ENCODE measurements around the gene NUMB. TPM values are rescaled to one million over a fixed set of nuclear protein-coding genes. Genes with fewer than 3 reads are reported as not detected.

The NUMB gene
- total and polyA plus RNA-seq, 2 of the 4 experiments (the other 2 are of a cell fraction), result 45.9 to 114 TPM

DNA sequence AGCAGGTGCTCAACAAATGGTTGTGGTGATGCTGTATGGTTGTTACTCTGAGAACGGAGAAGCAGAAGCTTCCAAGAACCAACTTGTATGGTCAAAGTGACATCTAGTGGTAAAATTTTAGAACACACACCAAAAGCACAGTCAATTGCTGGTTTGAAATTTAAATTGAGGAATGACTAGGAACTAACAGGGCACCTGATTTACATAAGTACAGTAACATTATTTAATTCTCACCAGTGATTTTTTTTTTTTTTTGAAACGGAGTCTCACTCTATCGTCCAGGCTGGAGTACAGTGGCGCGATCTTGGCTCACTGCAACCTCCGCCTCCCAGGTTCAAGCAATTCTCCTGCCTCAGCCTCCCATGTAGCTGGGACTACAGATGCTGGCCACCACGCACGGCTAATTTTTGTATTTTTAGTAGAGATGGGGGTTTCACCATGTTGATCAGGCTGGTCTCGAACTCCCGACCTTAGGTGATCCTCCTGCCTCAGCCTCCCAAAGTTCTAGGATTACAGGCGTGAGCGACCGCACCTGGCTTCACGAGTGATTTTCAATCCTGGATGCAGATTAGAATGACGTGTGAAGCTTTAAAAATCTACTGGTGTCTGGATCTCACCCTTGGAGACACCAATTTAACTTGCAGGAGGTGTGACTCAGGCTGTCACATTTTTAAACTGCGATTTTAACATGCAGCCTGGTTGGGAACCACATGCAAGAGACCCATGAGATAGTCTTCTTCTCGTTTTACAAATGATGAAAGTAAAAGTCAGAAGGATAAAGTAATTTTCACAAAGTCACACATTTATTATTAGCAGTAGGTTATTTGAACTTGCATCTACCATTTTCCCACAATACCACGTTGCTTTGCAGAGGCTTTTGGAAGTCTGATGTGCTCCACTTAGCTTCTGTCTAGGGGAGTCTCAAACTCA lies 14.1 kb upstream of the NUMB start:
- Histone ChIP-seq H3K18ac (ENCODE audit: low read depth, low read length) (no peak overlapping the region), H2AK5ac (ENCODE audit: low read depth, low read length) (no peak overlapping the region; the same call in 1 of the 2 replicates), H2BK120ac (ENCODE audit: low read depth, low read length) (no peak overlapping the region), H3K4me3 (ENCODE audit: insufficient read depth, low read depth, low read length) (no peak overlapping the region), H2AFZ (replicated peaks; ENCODE audit: low read length, poor library complexity) (no peak overlapping the region), H4K5ac (ENCODE audit: low read depth, low read length) (no peak overlapping the region), H3K14ac (replicated peaks; ENCODE audit: low read depth, low read length) (no peak overlapping the region), H3K4ac (ENCODE audit: low read depth, low read length) (no peak overlapping the region), H3K27me3 (ENCODE audit: control insufficient read depth, insufficient read depth, low read length) (no peaks in the 10 kb centered on the region), H3K9me3 (ENCODE audit: control insufficient read depth, insufficient read depth, low read length) (no peaks in the 10 kb centered on the region), H2BK15ac (ENCODE audit: low read depth, low read length) (no peak overlapping the region), H3K36me3 (ENCODE audit: control insufficient read depth, insufficient read depth, low read length) (no peaks in the 10 kb centered on the region), H3K27ac (ENCODE audit: insufficient read depth, low read length) (no peak overlapping the region), H2BK20ac (ENCODE audit: low read depth, low read length) (no peak overlapping the region), H3K4me2 (ENCODE audit: low read depth, low read length) (no peak overlapping the region), H3K56ac (ENCODE audit: extremely low read depth, insufficient read depth, low read length) (no peak overlapping the region), H3K79me1 (ENCODE audit: low read depth in 1 of 2, low read length in 2 of 2) (peaks cover 0 to 13% of the 10 kb centered on the region in 2 experiments; a peak in 1 of 4 replicates), H4K20me1 (ENCODE audit: insufficient read depth, low read length) (no peaks in the 10 kb centered on the region), H4K91ac (ENCODE audit: insufficient read depth, low read depth, low read length) (no peak overlapping the region), H2BK5ac (ENCODE audit: low read depth, low read length, poor library complexity, severe bottlenecking) (no peak overlapping the region), H2AK9ac (replicated peaks; ENCODE audit: low read depth, low read length, poor library complexity) (peak overlapping the region; percentile 58), H3K23ac (ENCODE audit: low read depth, low read length) (no peak overlapping the region), H3K9ac (ENCODE audit: low read depth, low read length) (no peak overlapping the region), H3K4me1 (ENCODE audit: control insufficient read depth, insufficient read depth, low read length) (peaks cover 7% of the 10 kb centered on the region), H3K9me1 (ENCODE audit: insufficient read depth, low read length) (peaks cover 7% of the 10 kb centered on the region), H4K8ac (ENCODE audit: low read depth in 2 of 2, low read length in 2 of 2) (no peak overlapping the region)
- POLR2A ChIA-PET (ENCODE audit: unreplicated experiment), result no interaction called here
- in situ Hi-C loops (cut with MboI; ENCODE audit: low sequenced_read_pairs), result loop anchor here (5.0 kb wide), 1 partner anchor 175 kb away; no protein-coding TSS in a partner anchor
- CTCF ChIA-PET, result interaction anchor here (0.7 to 2.1 kb wide), 6 partner anchors 9 to 472 kb away, joined by 3 to 10 read pairs (median 4); no protein-coding TSS in a partner anchor
- DNase-seq (peak; percentile 82), ATAC-seq (ENCODE audit: low read depth) (peak; percentile 40)
- intact Hi-C loops (cut with micrococcal nuclease), result loop anchor here (1.0 kb wide), 3 partner anchors 161 to 299 kb away; no protein-coding TSS in a partner anchor
- dilution Hi-C loops (cut with HindIII; ENCODE audit: low sequenced_read_pairs, unreplicated experiment), result loop anchor here (25.0 kb wide), 1 partner anchor 185 kb away; no protein-coding TSS in a partner anchor
- TF ChIP-seq, protein P1, sequence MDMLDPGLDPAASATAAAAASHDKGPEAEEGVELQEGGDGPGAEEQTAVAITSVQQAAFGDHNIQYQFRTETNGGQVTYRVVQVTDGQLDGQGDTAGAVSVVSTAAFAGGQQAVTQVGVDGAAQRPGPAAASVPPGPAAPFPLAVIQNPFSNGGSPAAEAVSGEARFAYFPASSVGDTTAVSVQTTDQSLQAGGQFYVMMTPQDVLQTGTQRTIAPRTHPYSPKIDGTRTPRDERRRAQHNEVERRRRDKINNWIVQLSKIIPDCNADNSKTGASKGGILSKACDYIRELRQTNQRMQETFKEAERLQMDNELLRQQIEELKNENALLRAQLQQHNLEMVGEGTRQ (IDR thresholded peaks at IDR 0.05; ENCODE audit: low read depth, low read length), result no peak
- TF ChIP-seq RAD21 (IDR thresholded peaks at IDR 0.05; ENCODE audit: low read length), result peak; percentile 95
- TF ChIP-seq, protein P2, sequence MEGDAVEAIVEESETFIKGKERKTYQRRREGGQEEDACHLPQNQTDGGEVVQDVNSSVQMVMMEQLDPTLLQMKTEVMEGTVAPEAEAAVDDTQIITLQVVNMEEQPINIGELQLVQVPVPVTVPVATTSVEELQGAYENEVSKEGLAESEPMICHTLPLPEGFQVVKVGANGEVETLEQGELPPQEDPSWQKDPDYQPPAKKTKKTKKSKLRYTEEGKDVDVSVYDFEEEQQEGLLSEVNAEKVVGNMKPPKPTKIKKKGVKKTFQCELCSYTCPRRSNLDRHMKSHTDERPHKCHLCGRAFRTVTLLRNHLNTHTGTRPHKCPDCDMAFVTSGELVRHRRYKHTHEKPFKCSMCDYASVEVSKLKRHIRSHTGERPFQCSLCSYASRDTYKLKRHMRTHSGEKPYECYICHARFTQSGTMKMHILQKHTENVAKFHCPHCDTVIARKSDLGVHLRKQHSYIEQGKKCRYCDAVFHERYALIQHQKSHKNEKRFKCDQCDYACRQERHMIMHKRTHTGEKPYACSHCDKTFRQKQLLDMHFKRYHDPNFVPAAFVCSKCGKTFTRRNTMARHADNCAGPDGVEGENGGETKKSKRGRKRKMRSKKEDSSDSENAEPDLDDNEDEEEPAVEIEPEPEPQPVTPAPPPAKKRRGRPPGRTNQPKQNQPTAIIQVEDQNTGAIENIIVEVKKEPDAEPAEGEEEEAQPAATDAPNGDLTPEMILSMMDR (conservative IDR thresholded peaks at IDR 0.05; ENCODE audit: low read depth, low read length), result peak; percentile 85
- TF ChIP-seq SMC3 (IDR thresholded peaks at IDR 0.05; ENCODE audit: low read depth, low read length), result peak; percentile 90
- WGBS, 2 experiments (ENCODE audit: extremely low coverage in 2 of 2, insufficient read length in 1 of 2), result 77% methylated on average over 5 of the region's 18 CpGs; no CpG with 5 or more reads in 1 of the 2 experiments
- no TSS peak for BruUV-seq (replicated peaks)

All from IMR-90 (cell line).